Activated CD4-positive, CD25-positive, alpha-beta regulatory T cell treated with anti-CD3 and anti-CD28 coated beads, Interleukin-2, amount 50 U/mL, for 72 hours (primary cell): Measurements from ENCODE around the gene PPY.
"Not testable (repeated sequence)": the region's sequence is repeated elsewhere in the genome, so short reads cannot be mapped to it uniquely, and the experiment has no call there.

ENCODE experiments used
- DNase-seq: peaks from one replicate; pipeline ENCODE4 v3.0.0; 2021

The PPY gene, protein sequence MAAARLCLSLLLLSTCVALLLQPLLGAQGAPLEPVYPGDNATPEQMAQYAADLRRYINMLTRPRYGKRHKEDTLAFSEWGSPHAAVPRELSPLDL

DNA sequence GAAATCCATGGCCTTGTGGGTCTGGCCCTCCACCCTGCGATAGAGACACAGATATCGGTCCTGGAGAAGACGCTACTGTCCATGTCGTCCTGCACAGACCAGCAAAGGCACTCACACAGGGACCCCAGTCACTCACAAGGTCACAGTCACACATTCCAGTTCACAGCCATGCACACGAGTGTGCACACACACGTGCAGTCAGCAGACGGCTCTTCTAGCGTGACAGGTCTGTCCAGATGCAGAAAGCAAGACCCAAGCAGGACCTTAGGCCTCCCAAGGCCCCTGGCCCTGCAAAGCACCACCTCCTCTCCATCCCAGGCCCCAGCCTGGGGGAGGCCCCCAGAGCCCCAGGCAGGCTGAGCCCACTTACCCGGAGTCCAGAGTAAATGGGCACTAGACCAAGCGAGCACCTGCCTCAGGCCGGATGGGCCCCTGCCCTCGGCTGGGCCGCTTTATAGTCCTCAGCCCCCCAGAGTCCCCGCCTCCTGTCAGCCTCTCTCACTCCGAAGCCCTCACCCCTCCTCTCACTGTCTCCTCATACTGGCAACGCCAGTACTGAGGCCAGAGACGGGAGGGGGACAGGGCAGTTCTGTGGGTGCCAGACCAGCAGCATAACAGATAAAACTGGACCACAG lies at the start of gene PPY:
Gene PPY, minus strand, starts transcription at position 426 of the 635 bp plus-strand sequence. CDS start 822 bp downstream, outside the sequence.
- no peak for DNase-seq

DNA sequence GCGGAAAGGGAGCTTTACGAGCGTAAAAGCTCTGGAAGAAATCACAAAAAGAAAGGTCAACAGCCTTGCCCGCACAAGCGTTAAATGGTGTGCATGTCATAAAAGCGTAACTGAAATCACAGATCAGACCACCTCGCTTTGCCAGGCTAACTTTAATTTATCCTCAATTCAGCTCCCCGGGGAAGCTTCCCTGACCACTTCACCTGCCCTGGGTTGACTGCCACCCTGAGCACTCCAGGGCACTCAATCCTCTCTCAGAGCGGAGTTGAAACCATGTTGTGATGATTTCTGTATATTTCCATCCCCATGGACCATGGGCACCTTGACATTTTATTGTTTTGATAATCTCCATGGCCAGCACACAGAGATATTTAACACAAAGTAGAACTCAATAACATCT lies 46.0 kb upstream of the PPY start:
- no peak for DNase-seq

DNA sequence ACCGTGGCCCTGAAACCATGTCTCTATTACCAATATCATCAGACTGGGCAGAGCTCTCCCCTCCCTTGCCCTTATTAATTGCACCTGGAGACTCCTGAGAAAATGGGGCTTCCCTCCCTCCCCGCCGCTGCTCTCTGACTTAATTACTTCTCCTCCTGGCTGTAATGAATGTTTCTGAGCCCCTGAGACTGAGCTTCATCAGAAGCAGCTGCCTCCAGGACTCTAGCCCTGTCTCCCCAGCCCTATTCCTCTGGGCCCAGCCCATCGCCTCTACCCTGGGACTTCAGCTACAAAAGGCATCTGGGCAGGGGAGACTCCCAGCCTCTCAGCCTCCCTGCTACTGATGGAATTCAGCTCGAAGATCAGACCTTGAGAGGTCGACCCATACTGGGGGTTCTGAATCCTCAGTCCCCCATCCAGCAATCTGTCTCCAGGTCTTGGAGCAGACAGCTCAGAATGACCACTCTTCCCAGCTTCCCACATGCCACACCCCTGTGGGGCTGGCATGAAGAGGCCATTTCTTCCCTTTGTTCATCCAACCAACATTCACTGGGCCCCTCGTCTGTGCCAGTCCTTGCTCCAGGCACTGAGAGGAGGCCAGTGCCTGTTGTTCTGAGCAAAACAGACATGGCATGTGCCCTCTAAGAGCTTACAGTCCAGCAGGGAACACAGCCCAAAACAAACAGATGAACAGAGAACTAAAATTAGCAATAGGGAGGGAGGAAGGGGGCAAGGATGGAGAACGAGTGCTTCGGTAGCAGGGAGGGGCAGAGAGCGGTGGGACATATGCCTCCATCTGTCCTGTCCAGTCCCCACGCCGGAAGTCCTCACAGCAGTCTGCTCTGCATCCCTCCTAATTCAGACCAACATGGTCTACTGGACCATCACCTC lies 45.1 kb upstream of the PPY start:
- no peak for DNase-seq

DNA sequence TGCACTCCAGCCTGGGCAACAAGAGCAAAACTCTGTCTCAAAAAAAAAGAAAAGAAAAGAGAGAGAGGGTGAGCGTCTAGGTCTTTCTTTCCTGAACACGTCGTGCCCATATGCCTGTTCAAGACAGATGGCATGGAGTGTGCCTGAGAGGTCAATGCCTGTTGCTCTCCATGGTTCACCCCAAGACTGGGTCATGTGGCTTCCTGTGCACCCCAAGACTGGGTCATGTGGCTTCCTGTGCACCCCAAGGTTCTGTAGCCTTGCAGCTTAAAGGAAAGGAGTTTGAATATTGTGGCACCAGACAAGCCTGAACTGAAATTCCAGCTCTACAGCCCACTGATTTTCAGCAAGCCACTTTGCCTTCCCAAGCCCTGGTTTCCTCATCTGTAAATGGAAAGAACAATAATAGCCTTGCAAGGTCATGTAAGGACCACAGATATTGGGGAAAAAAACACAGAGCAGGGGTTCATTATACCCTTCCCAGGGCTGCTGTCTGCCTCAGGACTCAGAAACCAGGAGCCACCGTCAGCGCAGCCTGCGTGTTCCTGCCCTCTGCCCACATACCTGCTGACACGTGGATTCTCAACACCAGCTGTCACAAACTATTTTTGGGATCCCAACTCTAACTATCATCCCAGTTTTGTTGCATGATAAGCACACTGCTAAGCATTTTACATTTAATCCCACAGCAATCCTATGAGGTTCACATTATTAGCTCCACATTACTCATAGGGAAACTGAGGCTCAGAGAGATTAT lies 44.1 kb upstream of the PPY start:
- no peak for DNase-seq

DNA sequence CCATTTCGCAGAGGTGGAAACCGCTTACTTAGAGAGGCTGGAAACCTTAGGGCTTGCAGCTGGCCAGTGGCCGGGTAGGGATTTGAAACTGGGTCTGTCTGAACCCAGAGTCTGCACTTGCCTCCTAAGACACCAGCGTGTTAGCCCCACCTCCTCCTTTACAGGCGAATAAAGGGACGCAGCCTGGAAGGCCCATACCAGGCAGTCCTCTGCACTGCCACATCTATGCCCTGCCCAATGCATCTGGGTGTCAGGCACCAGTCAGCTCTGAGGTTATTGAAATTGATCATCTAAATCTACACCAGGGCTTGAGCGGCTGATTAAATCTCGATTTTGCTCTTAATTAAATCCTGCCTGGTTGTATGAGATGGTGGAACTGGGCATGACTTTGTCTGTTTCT lies 42.2 kb upstream of the PPY start:
- no peak for DNase-seq

DNA sequence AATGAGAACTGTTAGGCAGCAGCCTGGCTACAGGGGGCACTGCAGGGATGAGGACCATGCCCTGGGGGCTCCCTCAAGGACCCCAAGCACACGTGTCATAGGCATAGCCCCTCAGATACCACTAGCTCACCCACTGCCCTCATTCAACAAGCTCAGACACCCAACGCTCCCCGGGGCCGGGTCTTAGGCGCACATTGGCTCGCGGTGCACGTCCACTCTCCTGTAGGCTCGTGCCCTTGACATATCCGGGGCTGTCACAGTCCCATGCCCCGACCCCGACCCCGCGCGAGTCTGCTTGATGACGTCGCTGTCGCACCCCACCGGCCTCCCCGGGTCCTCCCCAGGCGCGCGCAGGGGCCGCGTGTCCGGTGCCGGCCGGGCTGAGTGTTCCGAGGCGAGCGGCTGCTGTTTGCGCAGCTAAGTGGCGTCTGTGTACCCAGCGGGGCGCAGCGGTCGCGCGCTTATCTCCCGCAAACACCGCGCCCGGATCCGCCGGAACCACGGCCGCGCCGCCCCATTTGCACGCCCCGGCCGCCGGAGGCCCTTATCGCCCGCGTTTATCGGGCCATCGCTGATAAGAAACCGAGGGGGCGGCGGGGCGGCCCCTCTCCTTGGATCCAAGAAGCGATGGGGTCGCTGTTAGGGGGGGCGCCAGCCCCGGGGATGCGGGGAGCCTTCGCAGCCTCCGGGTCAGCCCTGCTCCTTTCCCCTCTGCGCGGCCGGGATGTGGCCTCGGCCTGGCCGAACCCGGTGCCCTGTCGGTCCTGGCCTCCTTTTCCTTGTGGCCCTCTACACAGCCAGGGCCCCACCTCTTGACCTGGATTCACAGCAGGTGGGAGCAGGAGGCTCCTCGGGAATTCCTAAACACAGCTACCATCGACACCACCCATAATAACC lies 41.5 kb upstream of the PPY start:
- no peak for DNase-seq

DNA sequence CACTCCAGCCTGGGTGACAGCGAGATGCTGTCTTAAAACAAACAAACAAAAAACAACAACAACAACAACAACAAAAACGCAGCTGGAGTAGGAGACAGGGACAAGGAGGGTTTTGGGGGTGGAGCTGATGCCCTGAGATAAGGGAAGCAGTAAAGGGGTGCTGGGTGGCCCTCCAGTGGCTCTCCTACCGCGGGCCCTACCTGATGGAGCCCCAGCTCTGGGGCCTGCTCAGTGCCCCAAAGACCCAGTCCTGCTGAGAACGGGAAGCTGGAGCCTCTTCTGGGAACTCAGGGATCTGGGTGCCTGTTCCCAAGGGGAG lies 40.9 kb upstream of the PPY start:
- no peak for DNase-seq

DNA sequence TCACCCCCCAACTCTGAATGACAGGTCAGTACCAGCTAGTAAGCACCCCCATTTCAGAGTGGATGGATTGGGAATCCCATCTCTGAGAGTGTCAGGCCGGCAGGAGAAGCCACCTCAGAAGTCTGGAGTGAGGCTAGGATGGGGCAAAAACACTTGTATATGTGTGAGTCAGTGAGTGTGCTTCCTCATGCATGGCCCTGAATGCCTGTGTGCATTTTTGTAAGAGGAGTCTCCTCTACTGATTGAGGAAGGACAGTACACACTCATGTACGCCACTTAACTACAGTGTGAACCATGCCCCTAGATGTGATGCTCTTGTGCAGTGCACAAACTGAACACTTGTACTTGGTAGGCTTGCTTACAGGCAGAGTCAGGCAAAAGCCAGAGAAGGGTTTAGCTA lies 39.9 kb upstream of the PPY start:
- no peak for DNase-seq

DNA sequence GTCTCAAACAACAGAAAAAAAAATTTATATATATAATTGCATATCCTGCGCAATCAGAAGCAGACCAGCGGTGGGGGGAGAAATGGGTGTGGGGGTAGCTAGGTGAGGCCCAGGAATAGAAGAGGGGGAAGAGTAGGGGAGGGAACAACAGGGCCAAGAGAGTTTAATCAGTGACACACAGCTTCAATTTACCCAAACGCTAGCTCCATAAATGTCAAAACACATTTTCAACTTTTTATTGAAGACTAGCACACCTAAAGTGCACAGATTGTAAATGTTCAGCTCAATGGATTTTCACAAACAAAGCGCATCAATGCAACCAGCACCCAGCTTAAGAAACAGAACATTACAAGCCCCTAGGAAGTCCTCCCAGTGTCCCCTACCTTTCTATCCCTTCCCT lies 37.4 kb upstream of the PPY start:
- DNase-seq = no peak

DNA sequence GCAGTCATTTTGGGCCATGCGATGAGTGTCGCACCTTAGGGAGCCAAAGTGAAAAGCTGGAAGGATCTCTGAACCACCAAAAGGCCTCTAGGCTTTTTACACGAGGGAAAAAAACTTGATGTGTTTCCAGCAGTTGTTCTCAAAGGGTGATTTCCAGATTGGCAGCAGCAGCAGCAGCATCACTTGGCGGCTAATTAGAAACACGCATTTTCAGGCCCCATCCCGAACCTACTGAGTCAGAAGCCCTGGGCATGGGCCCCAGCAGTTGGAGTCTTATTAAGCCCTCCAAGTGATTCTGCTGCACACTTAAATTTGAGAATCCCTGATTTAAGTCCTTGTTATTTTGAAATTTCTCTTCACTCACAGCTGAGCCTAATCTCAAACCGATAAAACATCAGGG lies 36.7 kb upstream of the PPY start:
- no peak for DNase-seq

DNA sequence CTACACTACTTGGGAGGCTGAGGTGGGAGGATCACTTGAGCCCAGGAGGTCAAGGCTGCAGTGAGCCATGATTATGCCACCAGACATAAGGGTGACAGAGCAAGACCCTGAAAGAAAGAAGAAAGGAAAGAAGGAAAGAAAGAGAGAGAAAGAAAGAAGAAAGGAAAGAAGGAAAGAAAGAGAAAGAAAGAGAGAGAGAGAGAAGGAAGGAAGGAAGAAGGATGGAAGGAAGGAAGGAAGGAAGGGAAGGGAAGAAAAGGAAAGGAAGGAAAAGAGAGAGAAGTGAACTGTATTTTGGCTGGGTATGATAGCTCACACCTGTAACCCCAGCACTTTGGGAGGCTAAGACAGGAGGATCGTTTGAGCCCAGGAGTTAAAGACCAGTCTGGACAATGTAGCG lies 35.8 kb upstream of the PPY start:
- DNase-seq = no peak

DNA sequence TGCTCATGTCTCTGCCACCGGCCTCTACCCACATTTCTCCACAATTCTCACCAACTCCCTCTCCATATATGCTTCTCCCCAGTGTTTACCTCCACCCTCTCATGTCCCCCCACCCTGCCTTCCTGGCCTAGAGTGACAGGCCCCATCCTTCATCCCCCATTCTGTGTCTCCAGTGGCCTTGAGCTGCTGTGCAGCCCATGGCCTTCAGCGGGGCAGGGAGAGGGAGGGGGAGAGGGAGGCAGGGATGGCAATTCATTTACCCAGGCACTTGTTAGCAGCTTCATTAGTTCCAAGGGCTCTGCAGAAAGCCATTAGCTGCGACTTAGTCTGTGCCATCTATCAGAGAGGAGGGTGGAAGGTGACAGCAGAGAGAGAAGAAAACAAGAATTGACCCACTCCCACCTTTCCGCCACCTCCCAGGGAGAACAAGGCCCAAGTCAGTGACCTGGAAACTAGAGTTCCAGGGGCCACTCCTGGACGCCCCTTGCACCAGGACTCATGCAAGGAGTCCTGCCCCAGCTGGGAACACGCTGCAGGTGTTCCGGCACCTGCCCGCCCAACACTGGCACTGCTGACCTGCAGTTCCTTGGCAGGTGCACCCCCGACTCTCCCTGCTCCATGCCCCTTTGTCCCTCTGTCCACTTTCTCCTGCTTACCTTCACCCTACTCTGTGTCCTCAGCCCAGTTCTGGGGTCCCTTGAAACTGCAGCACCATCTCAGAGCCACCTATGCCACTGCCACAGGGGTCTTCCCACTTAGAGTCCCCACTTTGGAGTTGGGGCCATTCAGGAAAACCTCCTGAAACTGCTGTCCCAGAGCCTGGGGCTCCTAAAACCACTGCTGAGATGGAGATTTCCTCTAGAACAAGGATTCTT lies 34.9 kb upstream of the PPY start:
- DNase-seq = no peak

DNA sequence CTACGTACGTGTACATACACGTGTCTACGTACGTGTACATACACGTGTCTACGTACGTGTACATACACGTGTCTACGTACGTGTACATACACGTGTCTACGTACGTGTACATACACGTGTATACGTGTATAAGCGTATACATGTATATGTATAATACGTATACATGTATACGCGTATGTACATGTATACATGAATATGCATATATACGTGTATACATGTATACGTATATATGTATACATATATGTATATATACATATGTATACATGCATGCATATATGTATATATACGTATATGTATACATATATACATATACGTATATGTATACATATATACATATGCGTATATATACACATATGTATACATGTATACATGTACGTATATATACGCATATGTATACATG lies 33.6 kb upstream of the PPY start:
- DNase-seq = no peak

DNA sequence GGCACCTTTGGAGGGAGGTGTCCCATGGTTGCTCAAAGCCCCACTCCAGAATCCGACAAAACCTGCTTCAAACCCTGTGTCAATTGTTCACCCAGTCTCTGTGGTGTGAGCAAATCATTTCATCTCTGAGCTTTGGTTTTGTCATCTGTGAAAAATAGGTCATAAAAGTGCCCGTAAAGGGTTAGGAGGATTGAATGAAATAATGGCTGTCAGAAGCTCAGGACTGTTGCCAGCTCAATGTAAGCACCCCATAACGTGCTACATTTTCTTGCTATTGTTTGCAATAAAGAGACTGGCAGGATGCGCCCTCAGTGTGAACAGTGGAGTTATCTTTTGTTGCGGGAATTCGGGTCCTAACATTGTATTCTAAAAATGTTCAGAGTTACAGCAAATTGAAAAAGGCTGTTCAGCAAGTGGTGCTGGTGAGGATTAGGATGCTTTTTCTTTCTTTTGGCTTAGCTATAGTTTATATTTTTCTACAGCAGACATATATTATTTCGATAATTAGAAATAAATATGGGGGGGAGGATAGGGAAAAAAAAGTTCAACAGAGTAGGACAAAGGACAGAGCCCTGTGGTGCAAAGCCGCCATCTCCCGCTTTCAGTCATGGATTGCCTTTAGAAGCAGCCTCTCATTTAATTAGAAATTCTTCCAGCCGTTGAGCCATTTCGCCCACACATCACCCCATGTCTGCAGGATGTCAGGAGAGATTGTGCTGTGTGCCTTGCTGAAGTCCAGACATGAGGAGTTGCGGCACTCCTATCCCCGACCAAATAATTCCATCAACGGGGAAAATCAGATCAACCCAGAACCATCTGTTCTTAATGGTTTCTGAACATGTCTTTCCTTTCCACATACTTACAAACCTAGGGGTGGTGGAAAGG lies 32.3 kb upstream of the PPY start:
- no peak for DNase-seq

DNA sequence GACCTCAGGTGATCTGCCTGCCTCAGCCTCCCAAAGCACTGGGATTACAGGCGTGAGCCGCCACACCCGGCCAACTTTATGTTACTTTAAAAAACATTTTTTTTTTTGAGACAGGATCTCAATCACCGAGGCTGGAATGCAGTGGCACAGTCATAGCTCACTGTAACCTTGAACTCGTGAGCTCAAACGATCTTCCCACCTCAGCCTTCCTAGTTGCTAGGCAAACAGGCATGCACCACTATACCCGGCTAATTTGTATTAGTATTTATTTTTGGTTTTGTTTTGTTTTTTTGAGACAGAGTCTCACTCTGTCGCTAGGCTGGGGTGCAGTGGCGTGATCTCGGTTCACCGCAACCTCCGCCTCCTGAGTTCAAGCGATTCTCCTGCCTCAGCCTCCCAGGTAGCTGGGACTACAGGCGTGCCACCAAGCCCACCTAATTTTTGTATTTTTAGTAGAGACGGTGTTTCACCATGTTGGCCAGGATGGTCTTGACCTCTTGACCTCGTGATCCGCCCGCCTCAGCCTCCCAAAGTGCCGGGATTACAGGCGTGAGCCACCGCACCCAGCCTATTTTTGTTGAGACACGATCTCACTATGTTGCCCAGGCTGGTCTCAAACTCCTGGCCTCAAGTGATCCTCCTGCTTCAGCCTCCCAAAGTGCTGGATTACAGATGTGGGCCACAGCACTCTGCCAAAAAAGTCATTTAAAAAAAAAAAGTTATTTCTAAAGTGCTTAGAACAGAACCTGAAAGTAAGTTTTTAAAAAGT lies 30.4 kb upstream of the PPY start:
- DNase-seq = not testable (repeated sequence)

DNA sequence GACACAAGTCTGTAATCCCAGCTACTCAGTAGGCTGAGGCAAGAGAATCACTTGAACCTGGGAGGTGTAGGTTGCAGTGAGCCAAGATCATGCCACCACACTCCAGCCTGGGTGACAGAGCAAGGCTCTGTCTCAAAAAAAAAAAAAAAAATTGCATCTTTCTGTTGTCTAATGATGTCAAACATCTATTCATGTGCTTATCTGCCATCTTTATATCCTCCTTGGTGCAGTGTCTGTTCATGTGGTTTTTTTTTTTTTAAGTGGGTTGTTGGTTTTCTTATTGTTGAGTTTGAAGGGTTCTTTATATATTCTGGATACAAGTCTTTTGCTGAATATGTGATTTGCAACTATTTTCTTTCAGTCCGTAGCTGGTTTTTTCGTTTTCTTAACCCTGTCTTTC lies 29.2 kb upstream of the PPY start:
- not testable (repeated sequence) for DNase-seq

DNA sequence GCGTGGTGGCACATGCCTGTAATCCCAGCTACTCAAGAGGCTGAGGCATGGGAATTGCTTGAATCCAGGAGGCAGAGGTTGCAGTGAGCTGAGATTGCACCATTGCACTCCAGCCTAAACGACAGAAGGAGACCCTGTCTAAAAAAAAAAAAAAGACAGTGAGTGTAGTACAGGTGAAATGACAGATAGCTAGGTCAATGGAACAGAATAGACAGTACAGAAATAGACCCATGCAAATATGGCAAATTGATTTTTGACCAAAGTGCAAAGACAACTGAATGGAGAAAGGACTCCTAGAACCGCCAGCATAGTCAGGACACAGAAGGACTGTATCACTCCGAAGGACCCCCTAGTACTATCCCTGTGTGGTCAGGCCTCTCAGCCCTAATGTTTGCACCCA lies 28.1 kb upstream of the PPY start:
- no peak for DNase-seq

DNA sequence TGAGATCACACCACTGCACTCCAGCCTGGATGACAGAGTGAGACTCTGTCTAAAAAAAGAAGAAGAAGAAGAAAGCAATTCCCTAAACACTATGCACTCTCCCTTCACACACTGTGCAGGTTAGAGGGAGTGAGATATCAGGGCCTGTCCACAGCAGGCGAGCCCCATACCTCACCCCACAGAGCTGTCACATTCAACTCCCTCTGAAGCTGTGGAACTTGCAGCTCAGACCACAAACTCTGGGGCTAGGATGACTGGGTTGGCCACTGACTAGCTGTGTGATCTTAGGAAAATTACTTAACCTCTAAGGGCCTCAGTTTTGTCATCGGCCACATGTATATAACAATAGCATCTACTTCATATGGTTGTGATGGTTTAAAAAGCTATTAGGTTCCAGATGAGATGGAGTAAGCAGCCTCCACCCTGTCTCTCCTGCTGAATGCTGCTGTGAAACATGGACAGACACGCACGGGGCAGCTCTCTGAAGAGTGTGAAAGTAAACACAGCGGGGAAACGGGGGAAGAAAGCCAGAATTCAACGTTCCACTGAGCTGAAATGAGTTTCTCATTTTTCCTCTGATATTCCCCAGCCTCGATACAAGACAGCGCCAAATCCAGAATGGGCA lies 25.1 kb upstream of the PPY start:
- no peak for DNase-seq

DNA sequence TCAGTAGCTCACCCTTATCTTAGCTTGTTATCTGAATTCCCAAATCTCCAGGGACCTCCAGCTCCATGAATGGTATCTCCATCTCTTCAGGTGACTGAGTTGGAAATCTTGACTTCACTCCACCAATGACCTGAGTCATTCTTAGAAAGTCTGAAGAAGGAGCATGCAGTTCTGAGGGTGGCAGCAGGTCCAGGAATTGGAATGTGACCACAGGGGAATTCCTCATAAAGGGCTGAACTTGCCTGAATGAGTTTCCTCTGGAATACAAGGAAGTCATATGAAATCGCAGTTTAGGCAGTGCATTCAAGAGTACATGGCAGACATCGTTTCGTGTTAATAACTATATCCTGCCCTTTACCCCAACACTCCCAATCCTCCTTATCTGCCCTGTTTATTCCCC lies 24.0 kb upstream of the PPY start:
- DNase-seq = no peak
